COR-L47 (cell line): ENCODE data around the gene COLEC12.

Source experiments
- DNase-seq: peaks from one replicate; lab custom pipeline; 2025; lab: John Stamatoyannopoulos, UW

Gene COLEC12

GRCh38 chr18:474416-474815, 26.1 kb downstream of the COLEC12 start:
- DNase-seq, result no peak

GRCh38 chr18:473802-474201, 26.7 kb downstream of the COLEC12 start:
- DNase-seq, result no peak

GRCh38 chr18:471716-472115, 28.8 kb downstream of the COLEC12 start:
- no peak for DNase-seq

- no peak for DNase-seq
These were observed 29.6 kb downstream of the COLEC12 start for GRCh38 chr18:470661-471501.

GRCh38 chr18:468955-469790, 31.3 kb downstream of the COLEC12 start:
- peak; percentile 37 for DNase-seq

GRCh38 chr18:463827-464541, 36.5 kb downstream of the COLEC12 start:
- no peak for DNase-seq

- no peak for DNase-seq
These were observed 37.1 kb downstream of the COLEC12 start for GRCh38 chr18:463403-463802.

- no peak for DNase-seq
These were observed 38.7 kb downstream of the COLEC12 start for GRCh38 chr18:461762-462161.

GRCh38 chr18:460791-461190, 39.7 kb downstream of the COLEC12 start:
- no peak for DNase-seq

- DNase-seq, result no peak
These were observed 40.5 kb downstream of the COLEC12 start for GRCh38 chr18:459814-460593.

- DNase-seq, result no peak
These were observed 42.7 kb downstream of the COLEC12 start for GRCh38 chr18:457521-458412.

- no peak for DNase-seq
These were observed 43.4 kb downstream of the COLEC12 start for GRCh38 chr18:457140-457519.

GRCh38 chr18:456361-457139, 44.0 kb downstream of the COLEC12 start:
- no peak for DNase-seq

GRCh38 chr18:453400-453799, 47.1 kb downstream of the COLEC12 start:
- no peak for DNase-seq

GRCh38 chr18:452816-453215, 47.7 kb downstream of the COLEC12 start:
- DNase-seq, result no peak

- DNase-seq, result peak; percentile 62
These were observed 51.1 kb downstream of the COLEC12 start for GRCh38 chr18:449374-449773.

- no peak for DNase-seq
These were observed 52.2 kb downstream of the COLEC12 start for GRCh38 chr18:448116-448790.

GRCh38 chr18:446941-447560, 53.5 kb downstream of the COLEC12 start:
- DNase-seq, result no peak

- no peak for DNase-seq
These were observed 55.4 kb downstream of the COLEC12 start for GRCh38 chr18:445055-445454.
